Fibroblast of lung (primary cell): ENCODE data around the gene VWF. TPM values are rescaled to one million over a fixed set of nuclear protein-coding genes. Genes with fewer than 3 reads are reported as not detected.
A peak's percentile ranks its signal among the peaks of the same experiment; 100 is the strongest.

Experiments used
- DNase-seq, 2 donors: peaks; one replicate each; pipeline versions ENCODE4 v3.0.0 to v3.0.0-alpha.2; 2010; ENCODE audit warnings: low read depth in 2 of 2
- H2AFZ ChIP-seq: 2 replicates; pipeline ENCODE4 v1.5.1; 2012; ENCODE audit warnings: low read length, control low read depth, inconsistent platforms
- H3K27ac ChIP-seq: 2 replicates; pipeline ENCODE4 v1.5.1; 2011; ENCODE audit warnings: low read length, control low read depth; ENCODE audit not compliant: insufficient read depth
- H3K27me3 ChIP-seq: 2 replicates; pipeline ENCODE4 v1.5.1; 2011; ENCODE audit warnings: mild to moderate bottlenecking, low read length; ENCODE audit not compliant: control insufficient read depth, insufficient read depth
- H3K36me3 ChIP-seq: 2 replicates; pipeline ENCODE4 v1.5.1; 2011; ENCODE audit warnings: low read length; ENCODE audit not compliant: control insufficient read depth, insufficient read depth
- H3K4me1 ChIP-seq: 2 replicates; pipeline ENCODE4 v1.5.1; 2011; ENCODE audit warnings: low read length; ENCODE audit not compliant: control insufficient read depth, insufficient read depth; ENCODE audit errors: extremely low read depth
- H3K4me2 ChIP-seq: 2 replicates; pipeline ENCODE4 v1.5.1; 2011; ENCODE audit warnings: low read length, control low read depth; ENCODE audit not compliant: insufficient read depth; ENCODE audit errors: extremely low read depth
- H3K4me3 ChIP-seq, 4 experiments: fragments of 200-600 bp in 1 of 4; sonication (generic) in 1 of 4; replicated peaks in 1 of 4; 2 replicates each; pipeline ENCODE4 v1.5.1; 2011 to 2016; ENCODE audit warnings: low read length in 4 of 4, low read depth in 3 of 4, mild to moderate bottlenecking in 3 of 4, control low read depth in 2 of 4, inconsistent platforms in 1 of 4, mixed read lengths in 1 of 4; ENCODE audit not compliant: insufficient read depth in 1 of 4; ENCODE audit errors: control extremely low read depth in 1 of 4
- H3K79me2 ChIP-seq: 2 replicates; pipeline ENCODE4 v1.5.1; 2012; ENCODE audit warnings: mild to moderate bottlenecking, low read length, inconsistent platforms; ENCODE audit not compliant: control insufficient read depth, insufficient read depth
- H3K9ac ChIP-seq: 2 replicates; pipeline ENCODE4 v1.5.1; 2011; ENCODE audit warnings: mild to moderate bottlenecking, low read length, control low read depth; ENCODE audit not compliant: insufficient read depth
- H3K9me3 ChIP-seq: 2 replicates; pipeline ENCODE4 v1.5.1; 2012; ENCODE audit warnings: low read depth, low read length; ENCODE audit not compliant: control insufficient read depth, insufficient read depth
- H4K20me1 ChIP-seq: 2 replicates; pipeline ENCODE4 v1.5.1; 2011; ENCODE audit warnings: low read length; ENCODE audit not compliant: control insufficient read depth, insufficient read depth; ENCODE audit errors: extremely low read depth
- EZH2 ChIP-seq: IDR thresholded peaks from 2 replicates; pipeline ENCODE4 v1.5.1; 2012; ENCODE audit warnings: low read length, control low read depth, mild to moderate bottlenecking; ENCODE audit errors: missing control alignments
- polyA plus RNA-seq, 2 donors: library from polyadenylated mRNA; depleted of rRNA in 1 of 2; stranded (reverse) in 1 of 2; unstranded in 1 of 2; fragments of >200 nt; gene quantifications; 2 replicates each; pipeline ENCODE4 v1.2.1, GENCODE V29; 2011 to 2012; ENCODE audit warnings: missing spikeins in 1 of 2
- total RNA-seq: library from RNA; depleted of rRNA; stranded (reverse); fragments of >200 nt; gene quantifications from 2 replicates; pipeline ENCODE4 v1.2.1, GENCODE V29; 2014
- TF ChIP-seq, protein P1 (sequence below), 2 donors: IDR thresholded peaks in 1 of 2; conservative IDR thresholded peaks in 1 of 2; 1 replicate in 1 of 2; 2 replicates in 1 of 2; pipeline ENCODE4 v1.5.1; 2011 to 2012; ENCODE audit warnings: low read length in 2 of 2, control low read depth in 1 of 2, inconsistent platforms in 1 of 2, low read depth in 1 of 2, mild to moderate bottlenecking in 1 of 2

The VWF gene
- total and polyA plus RNA-seq, 2 donors (not counting 1 experiment from before 2014, with no cell fraction given), result 0.15 to 1.7 TPM

DNA sequence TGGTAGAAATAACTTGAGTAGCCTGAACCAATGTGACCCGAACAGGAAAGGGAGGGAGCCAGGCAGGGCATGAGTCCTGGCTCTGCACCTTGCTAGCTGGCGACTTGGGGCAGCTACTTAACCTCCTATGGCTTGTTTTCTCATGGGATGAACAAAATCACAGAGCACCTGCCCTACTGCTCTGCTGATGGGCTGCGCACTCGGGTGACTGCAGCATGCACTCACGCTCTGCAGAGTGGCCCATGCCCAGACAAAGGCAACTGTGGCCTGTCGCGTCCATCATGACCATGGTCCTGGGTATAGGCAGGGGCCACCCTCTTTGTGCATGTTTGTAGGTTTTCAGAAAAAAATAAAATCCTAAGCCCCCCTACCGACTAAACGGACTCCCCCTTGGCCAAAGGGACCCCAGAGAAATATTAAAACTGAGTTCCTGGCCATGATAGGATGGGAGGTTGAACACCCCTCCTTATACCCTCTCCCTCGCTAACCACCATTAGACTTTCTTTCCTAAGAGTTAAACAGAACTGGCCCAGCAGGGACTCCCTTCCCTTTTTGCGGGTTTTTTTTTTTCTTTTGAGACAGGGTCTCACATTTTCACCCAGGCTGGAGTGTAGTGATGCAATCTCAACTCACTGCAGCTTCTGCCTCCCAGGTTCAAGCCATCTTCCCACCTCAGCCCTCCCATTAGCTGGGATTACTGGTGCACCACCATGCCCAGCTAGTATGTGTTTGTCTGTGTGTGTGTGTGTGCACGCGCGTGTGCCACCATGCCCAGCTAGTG, 32.5 kb downstream of the VWF start:
- peaks cover 20% of the 10 kb centered on the region for H3K4me1 ChIP-seq

DNA sequence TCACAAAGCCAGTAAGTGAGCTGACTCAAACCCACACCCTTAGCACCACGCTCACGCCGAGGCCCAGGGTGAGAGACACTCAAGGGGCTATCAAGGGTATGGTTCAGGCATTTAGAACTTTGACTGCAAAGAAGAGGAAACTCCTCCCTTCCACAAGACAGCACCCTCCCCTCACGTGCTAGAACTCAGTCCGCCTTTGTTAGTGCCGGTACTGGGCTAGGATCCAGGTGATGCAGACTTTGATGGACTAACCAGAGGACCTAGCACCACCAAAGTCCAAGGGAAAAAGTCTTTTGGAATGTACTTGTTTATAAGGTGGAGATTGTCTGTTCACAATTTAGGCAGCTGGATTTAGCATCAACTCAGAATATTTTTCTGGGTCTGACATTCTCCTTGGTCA, 33.7 kb downstream of the VWF start:
- H3K9ac ChIP-seq, result no peak overlapping the region
- no peak overlapping the region for H3K4me3 ChIP-seq
- no peak overlapping the region for H3K4me2 ChIP-seq
- H3K27ac ChIP-seq, result no peak overlapping the region
- no peaks in the 10 kb centered on the region for H4K20me1 ChIP-seq
- H3K4me1 ChIP-seq, result peaks cover 20% of the 10 kb centered on the region
- no peaks in the 10 kb centered on the region for H3K9me3 ChIP-seq
- H2AFZ ChIP-seq, result no peak overlapping the region
- no peaks in the 10 kb centered on the region for H3K27me3 ChIP-seq
- no peaks in the 10 kb centered on the region for H3K79me2 ChIP-seq
- peak; percentile 62 to 68 for DNase-seq
- no peaks in the 10 kb centered on the region for H3K36me3 ChIP-seq
- no peak for TF ChIP-seq EZH2
- TF ChIP-seq, protein P1, sequence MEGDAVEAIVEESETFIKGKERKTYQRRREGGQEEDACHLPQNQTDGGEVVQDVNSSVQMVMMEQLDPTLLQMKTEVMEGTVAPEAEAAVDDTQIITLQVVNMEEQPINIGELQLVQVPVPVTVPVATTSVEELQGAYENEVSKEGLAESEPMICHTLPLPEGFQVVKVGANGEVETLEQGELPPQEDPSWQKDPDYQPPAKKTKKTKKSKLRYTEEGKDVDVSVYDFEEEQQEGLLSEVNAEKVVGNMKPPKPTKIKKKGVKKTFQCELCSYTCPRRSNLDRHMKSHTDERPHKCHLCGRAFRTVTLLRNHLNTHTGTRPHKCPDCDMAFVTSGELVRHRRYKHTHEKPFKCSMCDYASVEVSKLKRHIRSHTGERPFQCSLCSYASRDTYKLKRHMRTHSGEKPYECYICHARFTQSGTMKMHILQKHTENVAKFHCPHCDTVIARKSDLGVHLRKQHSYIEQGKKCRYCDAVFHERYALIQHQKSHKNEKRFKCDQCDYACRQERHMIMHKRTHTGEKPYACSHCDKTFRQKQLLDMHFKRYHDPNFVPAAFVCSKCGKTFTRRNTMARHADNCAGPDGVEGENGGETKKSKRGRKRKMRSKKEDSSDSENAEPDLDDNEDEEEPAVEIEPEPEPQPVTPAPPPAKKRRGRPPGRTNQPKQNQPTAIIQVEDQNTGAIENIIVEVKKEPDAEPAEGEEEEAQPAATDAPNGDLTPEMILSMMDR (conservative IDR thresholded peaks at IDR 0.05 in 1 of 2, IDR thresholded peaks at IDR 0.05 in 1 of 2; ENCODE audit: low read depth in 1 of 2, low read length in 2 of 2), result no peak

More for the DNA sequence above, 32.5 kb downstream of the VWF start:
- no peaks in the 10 kb centered on the region for H3K27me3 ChIP-seq
- H3K9ac ChIP-seq, result no peak overlapping the region
- no peak overlapping the region for H3K4me2 ChIP-seq
- H3K4me3 ChIP-seq, result no peak overlapping the region
- no peaks in the 10 kb centered on the region for H3K36me3 ChIP-seq
- H2AFZ ChIP-seq, result no peak overlapping the region
- H3K79me2 ChIP-seq, result no peaks in the 10 kb centered on the region
- no peak overlapping the region for H3K27ac ChIP-seq
- TF ChIP-seq EZH2, result no peak
- TF ChIP-seq, protein P1 (conservative IDR thresholded peaks at IDR 0.05 in 1 of 2, IDR thresholded peaks at IDR 0.05 in 1 of 2; ENCODE audit: low read depth in 1 of 2, low read length in 2 of 2), result no peak
- H4K20me1 ChIP-seq, result no peaks in the 10 kb centered on the region
- H3K9me3 ChIP-seq, result no peaks in the 10 kb centered on the region
- DNase-seq, result no peak

DNA sequence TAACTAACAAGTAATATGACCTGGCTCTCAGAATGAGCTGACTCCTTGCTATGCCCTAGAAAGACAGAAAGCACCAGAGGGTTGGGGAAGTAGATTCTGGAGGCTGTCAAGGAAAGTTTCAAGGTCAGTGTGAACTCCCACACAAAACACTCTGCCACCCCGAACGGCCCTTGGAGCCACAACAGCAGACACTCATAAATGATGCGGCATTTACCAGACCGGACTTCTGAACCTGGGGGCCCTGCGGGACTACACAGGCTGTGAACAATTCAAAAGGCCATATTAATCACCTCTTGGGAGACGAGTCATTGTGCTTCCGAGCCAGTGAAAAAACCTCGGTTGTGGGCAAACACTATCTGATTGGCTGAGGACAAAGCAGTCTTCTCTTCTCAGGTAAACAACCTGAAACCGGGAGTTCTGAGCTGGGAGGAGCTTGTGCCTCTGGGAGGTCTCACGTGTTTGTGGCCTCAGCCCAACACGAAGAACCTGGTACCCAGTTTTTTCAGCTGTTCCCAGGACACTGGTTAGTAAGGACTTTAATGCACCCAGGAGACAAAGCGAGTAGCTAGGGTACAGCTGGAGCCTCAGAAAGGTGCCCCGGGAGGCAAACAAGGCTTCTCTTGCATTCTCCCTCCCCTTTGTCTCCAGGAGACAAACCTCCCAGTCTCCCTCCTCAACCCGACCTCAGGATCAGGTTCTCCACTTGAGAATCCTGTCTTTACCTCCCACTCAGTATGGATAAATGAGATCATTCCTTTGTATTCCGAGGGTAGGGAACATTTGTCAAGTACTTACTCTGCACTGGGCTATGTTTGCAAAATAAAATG, 35.3 kb downstream of the VWF start:
- TF ChIP-seq, protein P1 (conservative IDR thresholded peaks at IDR 0.05 in 1 of 2, IDR thresholded peaks at IDR 0.05 in 1 of 2; ENCODE audit: low read depth in 1 of 2, low read length in 2 of 2), result no peak
- no peak for TF ChIP-seq EZH2
- Histone ChIP-seq H3K36me3 (no peaks in the 10 kb centered on the region), H3K79me2 (no peaks in the 10 kb centered on the region), H2AFZ (no peak overlapping the region), H4K20me1 (no peaks in the 10 kb centered on the region), H3K27me3 (no peaks in the 10 kb centered on the region), H3K4me1 (peaks cover 30% of the 10 kb centered on the region), H3K9ac (no peak overlapping the region), H3K27ac (no peak overlapping the region), H3K4me2 (no peak overlapping the region), H3K9me3 (no peaks in the 10 kb centered on the region), H3K4me3 (no peak overlapping the region)
- peak in 1 of 2 donors; percentile 75 for DNase-seq
